Breast epithelium (tissue), 4 donors: ENCODE data around the gene ELOA. TPM values are rescaled to one million over a fixed set of nuclear protein-coding genes. Genes with fewer than 3 reads are reported as not detected.

Source experiments
- DNase-seq, 2 donors: peaks; one replicate each; pipeline ENCODE4 v3.0.0-alpha.2; 2019; ENCODE audit warnings: low spot score in 2 of 2
- H3K27ac ChIP-seq, 2 donors: fragments of 200-600 bp; sonication (generic) in 1 of 2; one replicate each; pipeline ENCODE4 v1.5.1; 2016 to 2019; ENCODE audit warnings: mild to moderate bottlenecking in 1 of 2
- H3K27me3 ChIP-seq, 2 donors: fragments of 200-600 bp; sonication (generic) in 1 of 2; one replicate each; pipeline versions ENCODE4 v1.5.1 to v1.6.0; 2017 to 2019; ENCODE audit warnings: control low read depth in 1 of 2, mild to moderate bottlenecking in 1 of 2
- H3K36me3 ChIP-seq: fragments of 200-600 bp; one replicate; pipeline ENCODE4 v1.5.1; 2019
- H3K4me1 ChIP-seq, 2 donors: fragments of 200-600 bp; sonication (generic); one replicate each; pipeline ENCODE4 v1.5.1; 2016 to 2019; ENCODE audit warnings: control low read depth in 1 of 2
- H3K4me3 ChIP-seq, 3 donors: fragments of 200-600 bp; sonication (generic); 1 replicate in 2 of 3; 2 replicates in 1 of 3; pipeline ENCODE4 v1.5.1; 2016 to 2019; ENCODE audit warnings: mild to moderate bottlenecking in 3 of 3, moderate library complexity in 2 of 3
- H3K9me3 ChIP-seq, 2 donors: fragments of 200-600 bp; sonication (generic) in 1 of 2; one replicate each; pipeline ENCODE4 v1.5.1; 2016 to 2019; ENCODE audit warnings: control low read depth in 1 of 2
- POLR2A ChIP-seq: fragments of 450-650 bp; IDR thresholded peaks from one replicate; pipeline ENCODE4 v1.6.1; 2016; ENCODE audit warnings: antibody characterized with exemption, mild to moderate bottlenecking, moderate library complexity
- POLR2AphosphoS5 ChIP-seq, 3 donors: sonication (generic); formaldehyde crosslinking; IDR thresholded peaks; one replicate each; pipeline ENCODE4 v1.6.1; 2017; ENCODE audit warnings: antibody characterized with exemption in 3 of 3
- intact Hi-C: fragments of 100-400 bp; cut with DNase I; formaldehyde crosslinking; loops from one replicate; pipeline ENCODE4 v1.15.1; 2023; ENCODE audit warnings: low total_unique reads
- total RNA-seq, 3 donors: library from RNA; depleted of rRNA; stranded (reverse); fragments of >200 nt; gene quantifications; one replicate each; pipeline ENCODE4 v1.1.0, GENCODE V29; 2016
- TF ChIP-seq, protein P1 (sequence below), 3 donors: fragments of 450-650 bp; IDR thresholded peaks; one replicate each; pipeline ENCODE4 v1.5.1; 2016 to 2017; ENCODE audit warnings: antibody characterized with exemption in 3 of 3, mild to moderate bottlenecking in 3 of 3, moderate library complexity in 3 of 3

Gene ELOA
- total RNA-seq, 3 donors from 2014 or later, result 30.3 to 61.9 (median 32.8) TPM

DNA sequence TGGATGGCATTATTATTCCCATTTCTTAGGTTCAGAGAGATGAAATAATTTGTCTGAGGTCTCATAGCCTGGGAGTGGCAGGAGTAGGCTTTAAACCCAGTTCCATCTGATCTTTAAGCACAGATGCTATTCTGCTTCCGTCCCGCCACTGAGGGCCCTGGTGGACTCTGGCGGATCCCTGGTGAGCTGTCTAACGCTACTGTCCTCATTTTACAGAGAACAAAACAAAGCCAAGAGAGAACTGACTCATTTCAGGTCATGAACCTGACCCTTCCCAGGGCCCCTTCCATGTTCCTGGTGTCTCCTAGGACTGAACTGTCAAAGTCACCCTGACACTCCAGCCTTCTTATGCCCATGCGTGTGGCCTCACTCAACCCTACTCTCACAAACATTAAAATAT, 60.4 kb downstream of the ELOA start:
- no peaks in the 10 kb centered on the region for H3K27me3 ChIP-seq
- no peak for TF ChIP-seq POLR2A
- no peak overlapping the region for H3K27ac ChIP-seq
- no peaks in the 10 kb centered on the region for H3K36me3 ChIP-seq
- intact Hi-C loops, result no loop called here
- no peak overlapping the region for H3K4me3 ChIP-seq
- DNase-seq, result no peak
- no peaks in the 10 kb centered on the region for H3K9me3 ChIP-seq
- H3K4me1 ChIP-seq, result peaks cover 6% of the 10 kb centered on the region in 2 donors

DNA sequence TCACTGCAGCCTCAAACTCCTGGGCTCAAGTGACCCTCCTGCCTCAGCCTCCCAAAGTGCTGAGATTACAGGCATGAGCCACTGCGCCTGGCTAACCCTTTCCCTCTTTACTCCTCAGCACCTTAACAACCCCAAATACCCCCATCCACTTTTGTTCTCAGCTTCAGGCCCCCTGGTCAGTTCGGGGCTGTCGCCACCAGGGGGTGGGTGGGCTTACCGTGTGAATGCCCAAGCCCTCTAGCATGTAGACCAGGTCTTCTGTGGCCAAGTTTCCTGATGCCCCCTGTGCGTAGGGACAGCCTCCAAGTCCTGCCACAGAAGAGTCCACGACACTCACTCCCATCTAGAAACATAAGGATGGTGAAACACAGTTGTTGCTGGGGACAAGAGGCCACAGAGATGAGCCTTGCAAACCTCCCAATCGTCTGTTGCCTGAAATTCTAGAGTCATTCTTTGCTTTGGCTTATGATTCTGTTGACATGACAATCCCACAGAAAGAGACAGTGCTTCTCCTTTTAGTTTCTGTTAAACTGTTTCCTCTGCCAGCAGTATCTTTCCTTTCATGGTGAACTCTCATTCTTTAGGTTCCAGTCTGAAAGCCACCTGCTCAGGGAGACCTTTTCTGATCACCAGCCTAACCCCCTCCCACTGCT, 61.0 kb downstream of the ELOA start:
- Histone ChIP-seq H3K4me1 (peaks cover 5 to 6% of the 10 kb centered on the region in 2 donors), H3K27ac (no peak overlapping the region), H3K36me3 (no peaks in the 10 kb centered on the region), H3K4me3 (no peak overlapping the region), H3K27me3 (no peaks in the 10 kb centered on the region), H3K9me3 (no peaks in the 10 kb centered on the region)
- intact Hi-C loops, result no loop called here
- no peak for DNase-seq
- TF ChIP-seq, protein P1, sequence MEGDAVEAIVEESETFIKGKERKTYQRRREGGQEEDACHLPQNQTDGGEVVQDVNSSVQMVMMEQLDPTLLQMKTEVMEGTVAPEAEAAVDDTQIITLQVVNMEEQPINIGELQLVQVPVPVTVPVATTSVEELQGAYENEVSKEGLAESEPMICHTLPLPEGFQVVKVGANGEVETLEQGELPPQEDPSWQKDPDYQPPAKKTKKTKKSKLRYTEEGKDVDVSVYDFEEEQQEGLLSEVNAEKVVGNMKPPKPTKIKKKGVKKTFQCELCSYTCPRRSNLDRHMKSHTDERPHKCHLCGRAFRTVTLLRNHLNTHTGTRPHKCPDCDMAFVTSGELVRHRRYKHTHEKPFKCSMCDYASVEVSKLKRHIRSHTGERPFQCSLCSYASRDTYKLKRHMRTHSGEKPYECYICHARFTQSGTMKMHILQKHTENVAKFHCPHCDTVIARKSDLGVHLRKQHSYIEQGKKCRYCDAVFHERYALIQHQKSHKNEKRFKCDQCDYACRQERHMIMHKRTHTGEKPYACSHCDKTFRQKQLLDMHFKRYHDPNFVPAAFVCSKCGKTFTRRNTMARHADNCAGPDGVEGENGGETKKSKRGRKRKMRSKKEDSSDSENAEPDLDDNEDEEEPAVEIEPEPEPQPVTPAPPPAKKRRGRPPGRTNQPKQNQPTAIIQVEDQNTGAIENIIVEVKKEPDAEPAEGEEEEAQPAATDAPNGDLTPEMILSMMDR (IDR thresholded peaks at IDR 0.05), result no peak
- TF ChIP-seq POLR2AphosphoS5 (IDR thresholded peaks at IDR 0.05) (no peak), POLR2A (no peak)

DNA sequence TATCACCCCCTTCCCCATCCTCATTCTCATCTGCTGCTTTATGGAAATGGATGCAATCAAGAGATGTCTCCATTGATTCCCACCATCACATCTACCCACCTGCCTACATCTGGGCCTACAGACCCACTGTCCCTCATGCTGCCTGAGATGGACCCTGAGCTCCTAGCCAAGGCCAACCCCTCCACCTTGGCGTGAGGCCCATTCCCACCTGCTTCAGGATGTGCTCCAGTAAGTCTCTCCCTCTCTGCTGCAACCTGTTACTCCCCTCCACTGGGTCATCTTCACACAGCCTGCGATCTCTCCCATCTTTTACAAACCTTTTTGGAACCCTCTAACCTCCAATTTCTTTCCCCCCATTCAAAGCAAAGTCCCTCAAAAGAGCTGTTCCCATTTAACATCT, 61.8 kb downstream of the ELOA start:
- Histone ChIP-seq H3K27ac (no peak overlapping the region), H3K36me3 (no peaks in the 10 kb centered on the region), H3K27me3 (no peaks in the 10 kb centered on the region), H3K4me3 (no peak overlapping the region), H3K9me3 (no peaks in the 10 kb centered on the region), H3K4me1 (no peaks in the 10 kb centered on the region)
- TF ChIP-seq POLR2A (no peak), POLR2AphosphoS5 (IDR thresholded peaks at IDR 0.05) (no peak)
- TF ChIP-seq, protein P1 (IDR thresholded peaks at IDR 0.05), result no peak
- intact Hi-C loops, result no loop called here
- no peak for DNase-seq

DNA sequence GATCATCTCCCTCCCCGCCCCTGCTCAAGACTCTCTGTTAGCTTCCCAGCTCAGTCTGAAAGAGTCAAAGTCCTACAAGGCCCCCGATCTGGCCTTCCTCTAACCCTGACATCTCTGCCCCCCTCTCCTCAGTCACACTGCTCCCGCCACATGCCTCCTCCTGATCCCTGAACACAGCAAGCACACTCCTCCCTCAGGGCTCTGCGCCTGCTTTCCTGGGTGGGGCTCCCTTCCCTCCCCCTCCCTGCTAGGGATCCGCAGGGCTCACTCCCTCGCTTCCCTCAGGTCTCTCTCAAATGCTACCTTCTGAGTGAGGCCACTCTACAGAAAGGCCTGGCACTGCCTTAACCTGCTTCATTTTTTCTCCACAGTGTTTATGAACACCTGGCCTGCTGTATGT, 63.0 kb downstream of the ELOA start:
- H3K36me3 ChIP-seq, result no peaks in the 10 kb centered on the region
- no peaks in the 10 kb centered on the region for H3K4me1 ChIP-seq
- intact Hi-C loops, result no loop called here
- no peaks in the 10 kb centered on the region for H3K9me3 ChIP-seq
- H3K27ac ChIP-seq, result no peak overlapping the region
- TF ChIP-seq, protein P1 (IDR thresholded peaks at IDR 0.05), result no peak
- TF ChIP-seq POLR2AphosphoS5 (IDR thresholded peaks at IDR 0.05) (no peak), POLR2A (no peak)
- no peaks in the 10 kb centered on the region for H3K27me3 ChIP-seq
- DNase-seq, result no peak
- no peak overlapping the region for H3K4me3 ChIP-seq

DNA sequence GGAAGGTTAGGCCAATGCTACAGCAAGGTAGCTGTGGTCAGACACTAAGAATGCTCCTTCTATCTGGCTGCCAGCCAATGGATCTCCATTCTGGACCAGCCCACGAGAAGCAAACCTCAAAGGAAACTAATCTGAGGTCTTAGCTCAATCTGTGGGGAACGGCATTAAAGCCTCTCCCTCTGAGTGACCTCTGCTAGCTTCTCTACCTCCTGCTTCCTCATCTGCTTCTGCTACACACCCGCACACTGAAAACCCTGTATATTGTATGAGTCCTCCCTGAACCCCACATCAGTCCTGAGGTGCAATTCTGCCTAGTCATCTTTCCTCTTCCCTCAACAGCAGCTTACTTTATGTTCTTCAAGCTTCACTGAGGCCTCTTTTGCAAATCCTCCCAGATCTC, 64.2 kb downstream of the ELOA start:
- intact Hi-C loops, result no loop called here
- no peak for DNase-seq
- Histone ChIP-seq H3K27me3 (no peaks in the 10 kb centered on the region), H3K36me3 (no peaks in the 10 kb centered on the region), H3K4me1 (no peaks in the 10 kb centered on the region), H3K27ac (no peak overlapping the region), H3K4me3 (no peak overlapping the region), H3K9me3 (no peaks in the 10 kb centered on the region)
- TF ChIP-seq POLR2AphosphoS5 (IDR thresholded peaks at IDR 0.05) (no peak), POLR2A (no peak)
- TF ChIP-seq, protein P1 (IDR thresholded peaks at IDR 0.05), result no peak
